ENCODE results near the gene DMD.

Gene DMD

GRCh38 chrX:32421266-32421665 lies 790.1 kb downstream of the DMD start:
- H3K4me3 Mint-ChIP-seq, result no peak overlapping the region
- DNase-seq, result no peak
- H3K4me1 Mint-ChIP-seq (ENCODE audit: low read depth in 2 of 2), result no peaks in the 10 kb centered on the region
- H3K27me3 Mint-ChIP-seq, result no peaks in the 10 kb centered on the region
- H3K9me3 Mint-ChIP-seq, result no peaks in the 10 kb centered on the region
- ATAC-seq (replicated peaks), result no peak
- H3K36me3 Mint-ChIP-seq (ENCODE audit: insufficient read depth), result no peaks in the 10 kb centered on the region
- H3K27ac Mint-ChIP-seq, result no peak overlapping the region

DNA sequence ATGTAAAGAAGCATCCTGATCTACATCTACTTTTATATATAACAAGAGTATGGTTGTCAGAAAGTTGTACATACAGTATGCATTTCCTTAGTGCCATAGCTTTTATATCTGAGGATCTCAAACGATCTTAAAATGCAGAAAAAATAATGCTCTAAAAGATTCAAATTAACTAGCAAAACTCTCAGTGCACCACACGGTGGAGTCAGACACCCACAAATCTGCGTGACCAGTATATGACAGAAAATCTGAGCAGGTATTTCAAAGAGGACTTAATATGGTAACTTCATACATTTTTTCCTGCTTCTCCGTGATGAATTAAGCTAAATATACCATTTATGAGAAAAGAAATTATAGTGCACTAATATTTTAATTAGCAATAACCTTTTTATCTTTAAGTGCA lies 803.0 kb downstream of the DMD start:
- no peaks in the 10 kb centered on the region for H3K27me3 Mint-ChIP-seq
- ATAC-seq (replicated peaks) (no peak), DNase-seq (no peak)
- H3K4me3 Mint-ChIP-seq, result no peak overlapping the region
- no peak overlapping the region for H3K27ac Mint-ChIP-seq
- H3K36me3 Mint-ChIP-seq (ENCODE audit: insufficient read depth), result no peaks in the 10 kb centered on the region
- peaks cover 0 to 3% of the 10 kb centered on the region in 2 donors for H3K9me3 Mint-ChIP-seq
- H3K4me1 Mint-ChIP-seq (ENCODE audit: low read depth in 2 of 2), result no peaks in the 10 kb centered on the region

DNA sequence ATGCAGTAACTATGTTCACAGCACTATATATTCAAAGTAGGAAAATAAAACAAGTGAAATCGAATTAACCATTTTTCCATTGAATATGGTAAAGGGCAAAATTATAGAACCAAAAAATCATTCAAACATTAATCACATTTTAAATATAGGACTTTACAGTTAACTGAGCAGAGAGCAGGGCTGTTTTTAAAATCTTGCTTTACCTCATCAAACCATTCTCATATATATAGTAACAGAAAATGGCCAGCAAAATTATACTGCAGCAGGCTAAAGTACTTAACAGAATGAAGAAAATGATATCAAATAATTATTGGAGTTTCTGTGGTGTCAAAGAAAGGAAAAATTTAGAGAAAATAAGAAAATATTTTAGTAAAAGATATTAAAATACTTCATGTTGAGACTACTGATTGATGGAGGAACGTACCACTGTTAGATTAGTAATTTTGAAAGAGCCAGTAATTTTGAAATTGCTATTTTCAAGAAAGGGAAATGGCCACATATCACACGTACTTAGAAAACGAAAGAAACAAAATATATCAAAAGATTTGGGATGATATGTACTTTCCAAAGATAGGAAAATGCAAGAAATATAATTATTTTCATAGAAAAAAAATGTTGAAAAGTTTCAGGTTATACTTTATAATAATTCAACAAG lies 813.7 kb downstream of the DMD start:
- DNase-seq (no peak), ATAC-seq (replicated peaks) (no peak)
- H3K36me3 Mint-ChIP-seq (ENCODE audit: insufficient read depth), result no peaks in the 10 kb centered on the region
- H3K9me3 Mint-ChIP-seq, result peaks cover 2 to 8% of the 10 kb centered on the region in 2 donors
- H3K4me1 Mint-ChIP-seq (ENCODE audit: low read depth in 2 of 2), result no peaks in the 10 kb centered on the region
- no peak overlapping the region for H3K27ac Mint-ChIP-seq
- H3K27me3 Mint-ChIP-seq, result no peaks in the 10 kb centered on the region
- H3K4me3 Mint-ChIP-seq, result no peak overlapping the region

GRCh38 chrX:32395878-32396277 lies 815.5 kb downstream of the DMD start:
- Mint-ChIP-seq H3K4me1 (ENCODE audit: low read depth in 2 of 2) (no peaks in the 10 kb centered on the region), H3K27ac (no peak overlapping the region), H3K36me3 (ENCODE audit: insufficient read depth) (no peaks in the 10 kb centered on the region), H3K4me3 (no peak overlapping the region), H3K9me3 (peaks cover 4 to 15% of the 10 kb centered on the region in 2 donors), H3K27me3 (no peaks in the 10 kb centered on the region)
- no peak for ATAC-seq (replicated peaks)
- DNase-seq, result no peak

DNA sequence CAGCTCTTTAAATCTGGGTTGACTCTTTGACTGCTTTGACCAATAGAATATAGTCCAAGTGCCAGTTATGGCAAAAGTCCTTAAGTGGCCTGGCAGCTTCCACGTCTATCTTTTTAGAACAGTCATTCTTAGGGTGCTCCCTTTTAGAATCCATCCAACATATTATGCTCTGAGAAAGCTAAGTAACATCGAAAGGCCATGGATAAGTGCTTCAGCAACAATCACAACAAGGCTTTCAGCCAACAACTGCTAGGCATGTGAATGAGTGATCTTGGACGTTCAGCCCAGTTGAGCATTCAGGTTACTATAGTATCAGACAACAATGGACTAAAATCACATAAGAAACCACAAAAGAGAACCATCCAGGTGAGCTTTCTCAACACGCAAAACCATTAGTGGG lies 818.7 kb downstream of the DMD start:
- Mint-ChIP-seq H3K27ac (no peak overlapping the region), H3K27me3 (no peaks in the 10 kb centered on the region), H3K4me1 (ENCODE audit: low read depth in 2 of 2) (no peaks in the 10 kb centered on the region)

DNA sequence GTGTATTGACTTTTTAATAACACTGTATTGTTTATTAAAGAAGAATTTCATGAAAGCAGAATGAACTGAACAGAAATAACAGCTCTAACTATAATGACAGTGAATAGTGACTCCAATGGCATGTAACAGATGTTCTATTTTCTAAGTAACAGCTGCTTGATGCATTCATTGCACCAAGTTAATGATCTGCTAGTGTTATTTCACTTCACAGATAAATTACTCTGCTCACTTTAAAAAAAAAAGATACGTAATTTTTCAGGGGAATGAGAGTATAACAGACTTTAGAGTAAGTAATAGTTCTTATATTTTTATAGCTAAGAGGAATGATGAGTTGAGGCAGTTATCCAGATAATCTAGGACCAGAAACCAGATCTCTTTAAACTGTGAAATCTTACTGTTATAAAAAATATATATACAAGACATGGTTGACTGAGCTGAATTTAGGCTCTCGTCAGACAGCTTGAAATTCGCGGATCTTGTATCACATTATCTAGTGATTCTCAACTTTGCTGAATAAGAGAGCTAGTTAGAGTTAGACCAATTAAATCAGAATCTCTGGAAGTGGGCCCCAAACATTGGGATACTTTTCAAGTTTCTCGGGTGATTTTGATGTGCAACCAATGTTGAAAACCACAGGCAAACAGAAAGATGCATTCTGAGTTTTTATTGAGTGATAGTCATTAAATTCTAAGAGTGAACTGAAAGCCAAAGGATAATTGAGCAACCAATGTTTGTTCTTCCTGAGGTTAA lies 840.7 kb downstream of the DMD start:
- ATAC-seq (replicated peaks) (no peak), DNase-seq (no peak)
- Mint-ChIP-seq H3K4me3 (no peak overlapping the region), H3K27me3 (no peaks in the 10 kb centered on the region), H3K36me3 (ENCODE audit: insufficient read depth) (no peaks in the 10 kb centered on the region), H3K27ac (no peak overlapping the region), H3K4me1 (ENCODE audit: low read depth in 2 of 2) (no peaks in the 10 kb centered on the region), H3K9me3 (peaks cover 0 to 3% of the 10 kb centered on the region in 2 donors)

More for the DNA sequence above, 818.7 kb downstream of the DMD start:
- Mint-ChIP-seq H3K36me3 (ENCODE audit: insufficient read depth) (no peaks in the 10 kb centered on the region), H3K9me3 (peaks cover 4 to 15% of the 10 kb centered on the region in 2 donors), H3K4me3 (no peak overlapping the region)
- ATAC-seq (replicated peaks) (no peak), DNase-seq (no peak)

- ATAC-seq (replicated peaks) (no peak), DNase-seq (no peak)
- no peak overlapping the region for H3K4me3 Mint-ChIP-seq
- no peaks in the 10 kb centered on the region for H3K4me1 Mint-ChIP-seq (ENCODE audit: low read depth in 2 of 2)
- H3K27me3 Mint-ChIP-seq, result no peaks in the 10 kb centered on the region
- H3K9me3 Mint-ChIP-seq, result peaks cover 6 to 8% of the 10 kb centered on the region in 2 donors
- no peak overlapping the region for H3K27ac Mint-ChIP-seq
- H3K36me3 Mint-ChIP-seq (ENCODE audit: insufficient read depth), result no peaks in the 10 kb centered on the region
These were observed 917.2 kb downstream of the DMD start for GRCh38 chrX:32293962-32294700.

- no peaks in the 10 kb centered on the region for H3K36me3 Mint-ChIP-seq (ENCODE audit: insufficient read depth)
- DNase-seq (no peak), ATAC-seq (replicated peaks) (no peak)
- no peak overlapping the region for H3K4me3 Mint-ChIP-seq
- H3K4me1 Mint-ChIP-seq (ENCODE audit: low read depth in 2 of 2), result no peaks in the 10 kb centered on the region
- H3K27me3 Mint-ChIP-seq, result no peaks in the 10 kb centered on the region
- peaks cover 2 to 15% of the 10 kb centered on the region in 2 donors for H3K9me3 Mint-ChIP-seq
- H3K27ac Mint-ChIP-seq, result no peak overlapping the region
These were observed 922.0 kb downstream of the DMD start for GRCh38 chrX:32289356-32289755.

DNA sequence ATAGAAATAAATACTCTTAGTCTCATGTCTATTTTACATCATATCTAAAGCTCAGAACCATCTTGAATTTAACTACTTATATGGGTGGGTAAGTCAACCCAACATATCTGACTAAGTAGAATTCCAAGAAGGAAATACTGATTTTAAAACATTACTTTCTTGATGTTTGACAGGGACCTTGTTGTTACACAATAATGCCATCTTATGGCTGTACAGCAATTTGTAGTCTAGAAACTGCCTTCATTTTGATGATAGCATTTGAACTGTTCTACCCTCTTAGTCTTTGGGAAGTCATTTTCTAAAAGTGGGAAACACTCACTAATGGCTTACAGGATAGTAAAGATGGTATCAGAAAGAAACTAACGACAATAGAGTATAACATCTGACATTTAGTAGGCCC lies 929.5 kb downstream of the DMD start:
- no peak overlapping the region for H3K27ac Mint-ChIP-seq
- H3K4me3 Mint-ChIP-seq, result no peak overlapping the region
- H3K9me3 Mint-ChIP-seq, result peaks cover 0 to 7% of the 10 kb centered on the region in 2 donors
- H3K4me1 Mint-ChIP-seq (ENCODE audit: low read depth in 2 of 2), result no peaks in the 10 kb centered on the region
- no peak for ATAC-seq (replicated peaks)
- no peaks in the 10 kb centered on the region for H3K27me3 Mint-ChIP-seq
- H3K36me3 Mint-ChIP-seq (ENCODE audit: insufficient read depth), result no peaks in the 10 kb centered on the region
- no peak for DNase-seq

DNA sequence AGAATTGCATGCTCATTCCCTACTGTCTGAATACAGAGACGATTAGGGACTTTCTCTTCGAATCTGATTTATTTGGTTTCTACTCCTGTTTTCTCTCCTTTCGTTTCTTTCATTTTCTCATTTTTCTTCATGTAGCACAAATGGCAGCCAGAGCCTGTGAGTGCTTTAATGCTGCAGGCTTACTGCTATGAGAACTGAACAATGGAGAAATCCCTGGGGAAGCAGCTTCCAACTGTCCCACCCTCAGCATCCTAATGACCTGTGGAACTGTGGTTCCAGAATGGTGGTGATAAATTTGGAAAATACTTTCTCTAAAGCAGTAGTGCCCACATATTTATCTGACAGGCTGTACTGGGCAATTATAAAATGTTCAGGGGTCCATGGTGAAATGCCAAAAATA lies 930.4 kb downstream of the DMD start:
- Mint-ChIP-seq H3K9me3 (peaks cover 0 to 7% of the 10 kb centered on the region in 2 donors), H3K4me1 (ENCODE audit: low read depth in 2 of 2) (no peaks in the 10 kb centered on the region), H3K36me3 (ENCODE audit: insufficient read depth) (no peaks in the 10 kb centered on the region), H3K4me3 (no peak overlapping the region), H3K27me3 (no peaks in the 10 kb centered on the region), H3K27ac (no peak overlapping the region)
- DNase-seq, result no peak
- no peak for ATAC-seq (replicated peaks)

DNA sequence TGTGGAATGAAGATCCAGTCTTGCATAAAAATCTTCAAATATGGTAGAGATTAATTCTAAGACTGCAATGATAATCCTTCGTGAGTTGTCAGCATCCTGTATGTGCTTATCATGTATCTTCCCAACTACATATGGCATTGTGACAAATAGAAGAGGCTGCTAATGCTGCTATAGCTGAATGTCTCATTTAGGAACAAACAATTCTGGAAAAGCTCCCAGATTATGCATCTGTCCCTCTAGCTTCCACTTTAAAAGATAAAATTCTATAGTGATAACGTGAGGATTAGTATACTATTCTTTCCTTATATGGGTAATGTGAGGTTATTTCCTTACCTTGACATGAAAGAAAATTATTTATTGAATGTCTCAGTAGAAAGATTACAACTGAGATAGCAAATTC lies 930.9 kb downstream of the DMD start:
- Mint-ChIP-seq H3K27ac (no peak overlapping the region), H3K4me1 (ENCODE audit: low read depth in 2 of 2) (no peaks in the 10 kb centered on the region), H3K36me3 (ENCODE audit: insufficient read depth) (no peaks in the 10 kb centered on the region), H3K27me3 (no peaks in the 10 kb centered on the region), H3K4me3 (no peak overlapping the region), H3K9me3 (peaks cover 0 to 7% of the 10 kb centered on the region in 2 donors)
- no peak for DNase-seq
- no peak for ATAC-seq (replicated peaks)

GRCh38 chrX:32276153-32276552 lies 935.2 kb downstream of the DMD start:
- Mint-ChIP-seq H3K4me3 (no peak overlapping the region), H3K9me3 (peaks cover 0 to 5% of the 10 kb centered on the region in 2 donors), H3K27me3 (no peaks in the 10 kb centered on the region), H3K4me1 (ENCODE audit: low read depth in 2 of 2) (no peaks in the 10 kb centered on the region), H3K36me3 (ENCODE audit: insufficient read depth) (no peaks in the 10 kb centered on the region), H3K27ac (no peak overlapping the region)
- DNase-seq (no peak), ATAC-seq (replicated peaks) (no peak)

- H3K36me3 Mint-ChIP-seq (ENCODE audit: insufficient read depth), result no peaks in the 10 kb centered on the region
- no peak overlapping the region for H3K27ac Mint-ChIP-seq
- no peaks in the 10 kb centered on the region for H3K4me1 Mint-ChIP-seq (ENCODE audit: low read depth in 2 of 2)
- H3K27me3 Mint-ChIP-seq, result no peaks in the 10 kb centered on the region
- no peak overlapping the region for H3K4me3 Mint-ChIP-seq
- no peak for DNase-seq
- peaks cover 0 to 3% of the 10 kb centered on the region in 2 donors for H3K9me3 Mint-ChIP-seq
- ATAC-seq (replicated peaks), result no peak
These were observed 941.5 kb downstream of the DMD start for GRCh38 chrX:32269866-32270265.

DNA sequence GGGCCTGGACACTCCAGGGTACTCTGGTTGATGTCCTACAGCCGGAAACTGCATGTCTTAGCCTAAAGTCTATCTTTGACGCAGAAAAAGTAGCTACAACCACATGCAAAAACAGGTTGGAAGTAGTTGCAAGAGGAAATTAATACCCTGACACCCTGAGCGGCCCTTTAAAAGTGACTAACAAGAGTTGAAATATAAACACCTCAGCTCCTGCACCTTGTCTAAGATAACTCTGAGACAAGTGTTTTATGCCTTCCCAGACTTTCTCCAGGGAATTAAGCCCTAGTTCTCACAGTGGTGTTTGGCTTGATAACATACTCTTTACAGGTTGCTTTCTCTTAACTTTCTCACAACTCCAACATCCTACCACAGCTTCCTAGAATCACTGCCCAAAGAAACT lies 943.1 kb downstream of the DMD start:
- H3K36me3 Mint-ChIP-seq (ENCODE audit: insufficient read depth), result no peaks in the 10 kb centered on the region
- H3K9me3 Mint-ChIP-seq, result peaks cover 0 to 3% of the 10 kb centered on the region in 2 donors
- H3K27me3 Mint-ChIP-seq, result no peaks in the 10 kb centered on the region
- DNase-seq (no peak), ATAC-seq (replicated peaks) (no peak)
- no peaks in the 10 kb centered on the region for H3K4me1 Mint-ChIP-seq (ENCODE audit: low read depth in 2 of 2)
- no peak overlapping the region for H3K4me3 Mint-ChIP-seq
- H3K27ac Mint-ChIP-seq, result no peak overlapping the region
